Large intestine (tissue), 12 donors: ENCODE results near the gene ISYNA1. TPM values are rescaled to one million over a fixed set of nuclear protein-coding genes. Genes with fewer than 3 reads are reported as not detected.

Experiments
- DNase-seq, 2 donors: peaks; one replicate each; pipeline versions ENCODE4 v3.0.0 to v3.0.0-alpha.2; 2013
- H3K27ac ChIP-seq: one replicate; pipeline ENCODE4 v1.5.1; 2013; ENCODE audit warnings: low read length
- H3K27me3 ChIP-seq: 2 replicates; pipeline ENCODE4 v1.6.1; 2013; ENCODE audit warnings: low read length; ENCODE audit not compliant: control insufficient read depth, insufficient read depth
- H3K36me3 ChIP-seq: 2 replicates; pipeline ENCODE4 v1.6.1; 2013; ENCODE audit warnings: low read length; ENCODE audit not compliant: control insufficient read depth, insufficient read depth
- H3K4me1 ChIP-seq: one replicate; pipeline ENCODE4 v1.6.1; 2013; ENCODE audit warnings: low read length; ENCODE audit not compliant: control insufficient read depth, insufficient read depth
- H3K4me3 ChIP-seq: one replicate; pipeline ENCODE4 v1.5.1; 2013; ENCODE audit warnings: low read length
- H3K9me3 ChIP-seq: one replicate; pipeline ENCODE4 v1.6.1; 2013; ENCODE audit warnings: mild to moderate bottlenecking, low read depth, low read length, moderate library complexity; ENCODE audit not compliant: control insufficient read depth
- WGBS: methylation state at CpG from one replicate; pipeline ENCODE4 v1.1.5; 2013; ENCODE audit warnings: low lambda C conversion rate; ENCODE audit not compliant: insufficient coverage; 5-methylcytosine and 5-hydroxymethylcytosine counted together
- long read RNA-seq, 11 donors: transcript quantifications; one replicate each; lab custom pipeline, GENCODE V29; 2026
- polyA plus RNA-seq: library from polyadenylated mRNA; unstranded; fragments of 120-200 nt; gene quantifications from one replicate; pipeline ENCODE4 v1.2.1, GENCODE V29; 2013

Gene ISYNA1
- 64.4 TPM for polyA plus RNA-seq
- long read RNA-seq, donor 1, transcript ISYNA1-201 (11 exons, 2,420 nt) = major isoform, 12 of 15 reads
- long read RNA-seq, donor 1, partial matches to known transcripts = 0 of 15 reads
- long read RNA-seq, donor 1, other reads (novel, unspliced or antisense) = 0 of 15 reads
- long read RNA-seq, donor 2, transcript ISYNA1-209 (3 exons, 696 nt) = minor isoform, 5 of 23 reads
- long read RNA-seq, donor 2, transcript ISYNA1-201 (11 exons, 2,420 nt) = major isoform, 15 of 23 reads
- long read RNA-seq, donor 2, partial matches to known transcripts = 0 of 23 reads
- long read RNA-seq, donor 2, other reads (novel, unspliced or antisense) = 0 of 23 reads
- long read RNA-seq, donor 3 = 0 reads
- long read RNA-seq, donor 4, partial matches to known transcripts = 0 of 3 reads
- long read RNA-seq, donor 4, other reads (novel, unspliced or antisense) = 0 of 3 reads
- long read RNA-seq, donor 5, transcript ISYNA1-209 (3 exons, 696 nt) = minor isoform, 8 of 22 reads
- long read RNA-seq, donor 5, transcript ISYNA1-201 (11 exons, 2,420 nt) = major isoform, 14 of 22 reads
- long read RNA-seq, donor 5, partial matches to known transcripts = 0 of 22 reads
- long read RNA-seq, donor 5, other reads (novel, unspliced or antisense) = 0 of 22 reads
- long read RNA-seq, donor 6, transcript ISYNA1-201 (11 exons, 2,420 nt) = major isoform, 18 of 26 reads
- long read RNA-seq, donor 6, partial matches to known transcripts = 5 of 26 reads
- long read RNA-seq, donor 6, other reads (novel, unspliced or antisense) = 0 of 26 reads
- long read RNA-seq, donor 7, transcript ISYNA1-201 (11 exons, 2,420 nt) = major isoform, 8 of 10 reads
- long read RNA-seq, donor 7, partial matches to known transcripts = 0 of 10 reads
- long read RNA-seq, donor 7, other reads (novel, unspliced or antisense) = 0 of 10 reads
- long read RNA-seq, donor 8, transcript ISYNA1-201 (11 exons, 2,420 nt) = major isoform, 8 of 12 reads
- long read RNA-seq, donor 8, partial matches to known transcripts = 0 of 12 reads
- long read RNA-seq, donor 8, other reads (novel, unspliced or antisense) = 0 of 12 reads
- long read RNA-seq, donor 9, transcript ISYNA1-201 (11 exons, 2,420 nt) = major isoform, 10 of 14 reads
- long read RNA-seq, donor 9, partial matches to known transcripts = 0 of 14 reads
- long read RNA-seq, donor 9, other reads (novel, unspliced or antisense) = 0 of 14 reads
- long read RNA-seq, donor 10, transcript ISYNA1-201 (11 exons, 2,420 nt) = major isoform, 9 of 16 reads
- long read RNA-seq, donor 10, transcript ISYNA1-209 (3 exons, 696 nt) = minor isoform, 5 of 16 reads
- long read RNA-seq, donor 10, partial matches to known transcripts = 0 of 16 reads
- long read RNA-seq, donor 10, other reads (novel, unspliced or antisense) = 0 of 16 reads
- long read RNA-seq, donor 11, transcript ISYNA1-209 (3 exons, 696 nt) = minor isoform, 5 of 21 reads
- long read RNA-seq, donor 11, transcript ISYNA1-201 (11 exons, 2,420 nt) = major isoform, 10 of 21 reads
- long read RNA-seq, donor 11, partial matches to known transcripts = 5 of 21 reads
- long read RNA-seq, donor 11, other reads (novel, unspliced or antisense) = 0 of 21 reads

- Histone ChIP-seq H3K9me3 (peaks cover 19% of the 10 kb centered on the region), H3K27me3 (no peaks in the 10 kb centered on the region), H3K4me1 (peaks cover 45% of the 10 kb centered on the region), H3K27ac (peak within 1 kb of the TSS; percentile 80), H3K4me3 (peak within 1 kb of the TSS; percentile 73), H3K36me3 (peaks cover 26% of the 10 kb centered on the region)
- no CpG with 5 or more reads among the region's 99 CpGs for WGBS
- DNase-seq = peak in 1 of 2 donors; percentile 74
These were observed at the start of gene ISYNA1 for GRCh38 chr19:18437491-18438330. ISYNA1 (minus strand) TSS chr19:18438133; CDS start chr19:18437979, 154 bp downstream.

GRCh38 chr19:18486746-18487145 is 48.8 kb upstream of the ISYNA1 start:
- Histone ChIP-seq H3K27me3 (no peaks in the 10 kb centered on the region), H3K9me3 (no peaks in the 10 kb centered on the region), H3K4me1 (peaks cover 12% of the 10 kb centered on the region), H3K4me3 (no peak overlapping the region), H3K27ac (no peak overlapping the region), H3K36me3 (no peaks in the 10 kb centered on the region)
- WGBS = no CpG with 5 or more reads among the region's 8 CpGs
- no peak for DNase-seq

- peaks cover 19% of the 10 kb centered on the region for H3K4me1 ChIP-seq
- no peaks in the 10 kb centered on the region for H3K36me3 ChIP-seq
- no peaks in the 10 kb centered on the region for H3K9me3 ChIP-seq
These were observed 47.1 kb upstream of the ISYNA1 start for GRCh38 chr19:18484992-18485391.

GRCh38 chr19:18483119-18483890 is 45.4 kb upstream of the ISYNA1 start:
- no peaks in the 10 kb centered on the region for H3K27me3 ChIP-seq

More at GRCh38 chr19:18484992-18485391, 47.1 kb upstream of the ISYNA1 start:
- no peak overlapping the region for H3K4me3 ChIP-seq
- WGBS = no CpG with 5 or more reads among the region's 5 CpGs
- no peak for DNase-seq
- no peak overlapping the region for H3K27ac ChIP-seq
- H3K27me3 ChIP-seq = no peaks in the 10 kb centered on the region

GRCh38 chr19:18481505-18482222 is 43.7 kb upstream of the ISYNA1 start:
- H3K36me3 ChIP-seq = no peaks in the 10 kb centered on the region
- no peak overlapping the region for H3K4me3 ChIP-seq
- no CpG with 5 or more reads among the region's 12 CpGs for WGBS
- no peaks in the 10 kb centered on the region for H3K9me3 ChIP-seq
- H3K4me1 ChIP-seq = peaks cover 27% of the 10 kb centered on the region
- no peaks in the 10 kb centered on the region for H3K27me3 ChIP-seq
- no peak for DNase-seq
- no peak overlapping the region for H3K27ac ChIP-seq

More at GRCh38 chr19:18483119-18483890, 45.4 kb upstream of the ISYNA1 start:
- no peak for DNase-seq
- Histone ChIP-seq H3K9me3 (no peaks in the 10 kb centered on the region), H3K4me1 (peaks cover 29% of the 10 kb centered on the region), H3K36me3 (no peaks in the 10 kb centered on the region), H3K27ac (no peak overlapping the region), H3K4me3 (no peak overlapping the region)
- WGBS = no CpG with 5 or more reads among the region's 12 CpGs

- Histone ChIP-seq H3K4me1 (peaks cover 28% of the 10 kb centered on the region), H3K27ac (peak overlapping the region; percentile 44), H3K36me3 (no peaks in the 10 kb centered on the region), H3K9me3 (no peaks in the 10 kb centered on the region), H3K27me3 (no peaks in the 10 kb centered on the region), H3K4me3 (no peak overlapping the region)
- 100% methylated on average over 1 of the region's 13 CpGs for WGBS
- peak in 1 of 2 donors; percentile 28 for DNase-seq
These were observed 42.2 kb upstream of the ISYNA1 start for GRCh38 chr19:18480006-18480691.

- Histone ChIP-seq H3K4me1 (peaks cover 29% of the 10 kb centered on the region), H3K4me3 (no peak overlapping the region), H3K9me3 (no peaks in the 10 kb centered on the region), H3K27me3 (no peaks in the 10 kb centered on the region), H3K36me3 (no peaks in the 10 kb centered on the region), H3K27ac (no peak overlapping the region)
- WGBS = 100% methylated on average over 1 of the region's 17 CpGs
- peak; percentile 38 to 47 for DNase-seq
These were observed 40.8 kb upstream of the ISYNA1 start for GRCh38 chr19:18478545-18479311.
